ENCODE results near the gene PLA2G4E. TPM values are rescaled to one million over a fixed set of nuclear protein-coding genes. Genes with fewer than 3 reads are reported as not detected.

The PLA2G4E gene
- total RNA-seq, 1 experiment from 2014 or later, result not detected

DNA sequence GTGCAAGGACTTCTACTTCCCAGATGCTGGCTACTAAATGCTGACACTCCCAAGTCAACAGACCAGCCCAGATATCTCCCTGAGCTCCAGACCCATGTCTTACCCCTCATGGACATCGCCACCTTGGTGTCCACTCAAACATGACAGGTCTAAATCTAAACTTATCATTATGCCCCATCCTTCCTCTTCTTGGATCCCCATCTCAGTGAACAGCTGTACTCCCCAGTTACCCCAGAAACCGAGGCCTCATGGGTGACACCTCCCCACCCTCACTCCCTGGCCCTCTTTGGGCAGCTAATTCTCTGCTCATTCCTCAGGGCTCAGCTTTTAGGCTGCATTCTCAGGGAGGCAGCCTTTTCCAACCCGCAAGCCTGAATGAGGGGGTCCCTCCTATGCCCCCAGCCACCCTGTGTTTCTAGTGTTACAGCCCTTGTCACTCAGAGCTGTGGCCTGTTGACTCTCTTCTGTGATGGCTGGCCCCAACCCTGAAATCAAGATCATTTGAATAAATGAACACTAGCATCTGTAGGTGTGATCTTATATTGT is 53.8 kb downstream of the PLA2G4E start:
- no peak overlapping the region for H3K4me2 ChIP-seq (ENCODE audit: low read length)
- no peaks in the 10 kb centered on the region for H3K9me3 ChIP-seq (ENCODE audit: control insufficient read depth in 1 of 2, insufficient read depth in 1 of 2, low read depth in 1 of 2, low read length in 2 of 2)
- H3K36me3 ChIP-seq (ENCODE audit: control insufficient read depth in 1 of 2, insufficient read depth in 2 of 2, low read length in 2 of 2), result no peaks in the 10 kb centered on the region
- no peak for ATAC-seq
- H2AFZ ChIP-seq (ENCODE audit: low read depth, low read length, poor library complexity, severe bottlenecking), result no peak overlapping the region
- H3K27me3 ChIP-seq (ENCODE audit: insufficient read depth, low read length), result no peaks in the 10 kb centered on the region
- ChIA-PET CTCF (no interaction called here), RAD21 (ENCODE audit: low non-redundant PET in 1 of 2, low total read pairs in 2 of 2, uncharacterized antibody in 2 of 2, unreplicated experiment in 2 of 2) (no interaction called here), POLR2A (no interaction called here)
- no TSS peak for BruUV-seq (replicated peaks)
- no peak for DNase-seq (ENCODE audit: low read depth, low spot score)
- peaks cover 92% of the 10 kb centered on the region for H3K79me2 ChIP-seq (ENCODE audit: insufficient read depth, low read length)
- TF ChIP-seq RAD21 (IDR thresholded peaks at IDR 0.05; ENCODE audit: low read depth), result no peak
- TF ChIP-seq, protein P1, sequence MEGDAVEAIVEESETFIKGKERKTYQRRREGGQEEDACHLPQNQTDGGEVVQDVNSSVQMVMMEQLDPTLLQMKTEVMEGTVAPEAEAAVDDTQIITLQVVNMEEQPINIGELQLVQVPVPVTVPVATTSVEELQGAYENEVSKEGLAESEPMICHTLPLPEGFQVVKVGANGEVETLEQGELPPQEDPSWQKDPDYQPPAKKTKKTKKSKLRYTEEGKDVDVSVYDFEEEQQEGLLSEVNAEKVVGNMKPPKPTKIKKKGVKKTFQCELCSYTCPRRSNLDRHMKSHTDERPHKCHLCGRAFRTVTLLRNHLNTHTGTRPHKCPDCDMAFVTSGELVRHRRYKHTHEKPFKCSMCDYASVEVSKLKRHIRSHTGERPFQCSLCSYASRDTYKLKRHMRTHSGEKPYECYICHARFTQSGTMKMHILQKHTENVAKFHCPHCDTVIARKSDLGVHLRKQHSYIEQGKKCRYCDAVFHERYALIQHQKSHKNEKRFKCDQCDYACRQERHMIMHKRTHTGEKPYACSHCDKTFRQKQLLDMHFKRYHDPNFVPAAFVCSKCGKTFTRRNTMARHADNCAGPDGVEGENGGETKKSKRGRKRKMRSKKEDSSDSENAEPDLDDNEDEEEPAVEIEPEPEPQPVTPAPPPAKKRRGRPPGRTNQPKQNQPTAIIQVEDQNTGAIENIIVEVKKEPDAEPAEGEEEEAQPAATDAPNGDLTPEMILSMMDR (IDR thresholded peaks at IDR 0.05 in 2 of 3, conservative IDR thresholded peaks at IDR 0.05 in 1 of 3; ENCODE audit: borderline replicate concordance in 1 of 3, insufficient read depth in 1 of 3, low read depth in 2 of 3, low read length in 2 of 3), result 0 out of 6 replicates have a peak, but pooled peaks of 1 of the 3 experiments have one; percentile 6
- H3K27ac ChIP-seq (ENCODE audit: low read depth, low read length), result no peak overlapping the region
- intact Hi-C loops (cut with micrococcal nuclease), result no loop called here
- H3K4me3 ChIP-seq (replicated peaks in 1 of 2; ENCODE audit: low read depth in 1 of 2, low read length in 2 of 2), result no peak overlapping the region
- no peaks in the 10 kb centered on the region for H3K9me2 ChIP-seq (ENCODE audit: insufficient read depth)
- peaks cover 18 to 38% of the 10 kb centered on the region in 2 experiments; a peak in 3 of 4 replicates for H3K4me1 ChIP-seq (ENCODE audit: control insufficient read depth in 1 of 2, insufficient read depth in 2 of 2, low read length in 2 of 2)
- peaks cover 20% of the 10 kb centered on the region; the same call in 1 of the 2 replicates for H4K20me1 ChIP-seq (ENCODE audit: insufficient read depth)
- H3K9ac ChIP-seq (ENCODE audit: low read length), result no peak overlapping the region

GRCh38 chr15:41966414-41966812 is 54.4 kb downstream of the PLA2G4E start:
- DNase-seq (ENCODE audit: low read depth, low spot score) (no peak), ATAC-seq (no peak)
- Histone ChIP-seq H3K4me1 (ENCODE audit: control insufficient read depth in 1 of 2, insufficient read depth in 2 of 2, low read length in 2 of 2) (peaks cover 18 to 38% of the 10 kb centered on the region in 2 experiments; a peak in 3 of 4 replicates), H4K20me1 (ENCODE audit: insufficient read depth) (peaks cover 20% of the 10 kb centered on the region; the same call in 1 of the 2 replicates), H3K4me3 (replicated peaks in 1 of 2; ENCODE audit: low read depth in 1 of 2, low read length in 2 of 2) (no peak overlapping the region), H3K79me2 (ENCODE audit: insufficient read depth, low read length) (peaks cover 93% of the 10 kb centered on the region), H3K27me3 (ENCODE audit: insufficient read depth, low read length) (no peaks in the 10 kb centered on the region), H2AFZ (ENCODE audit: low read depth, low read length, poor library complexity, severe bottlenecking) (no peak overlapping the region), H3K9me3 (ENCODE audit: control insufficient read depth in 1 of 2, insufficient read depth in 1 of 2, low read depth in 1 of 2, low read length in 2 of 2) (no peaks in the 10 kb centered on the region), H3K9me2 (ENCODE audit: insufficient read depth) (no peaks in the 10 kb centered on the region), H3K27ac (ENCODE audit: low read depth, low read length) (no peak overlapping the region), H3K36me3 (ENCODE audit: control insufficient read depth in 1 of 2, insufficient read depth in 2 of 2, low read length in 2 of 2) (no peaks in the 10 kb centered on the region), H3K4me2 (ENCODE audit: low read length) (no peak overlapping the region), H3K9ac (ENCODE audit: low read length) (no peak overlapping the region)
- intact Hi-C loops (cut with micrococcal nuclease), result no loop called here
- no TSS peak for BruUV-seq (replicated peaks)
- TF ChIP-seq ZFX (IDR thresholded peaks at IDR 0.05), result no peak
- TF ChIP-seq YY1 (IDR thresholded peaks at IDR 0.05; ENCODE audit: extremely low read depth, insufficient replicate concordance, low read depth, low read length), result no peak
- TF ChIP-seq POLR2AphosphoS5 (IDR thresholded peaks at IDR 0.05; ENCODE audit: low read depth, low read length), result no peak
- TF ChIP-seq SP1 (IDR thresholded peaks at IDR 0.05; ENCODE audit: low read depth), result no peak
- no peak for TF ChIP-seq JUND (IDR thresholded peaks at IDR 0.05)
- TF ChIP-seq, protein P2, sequence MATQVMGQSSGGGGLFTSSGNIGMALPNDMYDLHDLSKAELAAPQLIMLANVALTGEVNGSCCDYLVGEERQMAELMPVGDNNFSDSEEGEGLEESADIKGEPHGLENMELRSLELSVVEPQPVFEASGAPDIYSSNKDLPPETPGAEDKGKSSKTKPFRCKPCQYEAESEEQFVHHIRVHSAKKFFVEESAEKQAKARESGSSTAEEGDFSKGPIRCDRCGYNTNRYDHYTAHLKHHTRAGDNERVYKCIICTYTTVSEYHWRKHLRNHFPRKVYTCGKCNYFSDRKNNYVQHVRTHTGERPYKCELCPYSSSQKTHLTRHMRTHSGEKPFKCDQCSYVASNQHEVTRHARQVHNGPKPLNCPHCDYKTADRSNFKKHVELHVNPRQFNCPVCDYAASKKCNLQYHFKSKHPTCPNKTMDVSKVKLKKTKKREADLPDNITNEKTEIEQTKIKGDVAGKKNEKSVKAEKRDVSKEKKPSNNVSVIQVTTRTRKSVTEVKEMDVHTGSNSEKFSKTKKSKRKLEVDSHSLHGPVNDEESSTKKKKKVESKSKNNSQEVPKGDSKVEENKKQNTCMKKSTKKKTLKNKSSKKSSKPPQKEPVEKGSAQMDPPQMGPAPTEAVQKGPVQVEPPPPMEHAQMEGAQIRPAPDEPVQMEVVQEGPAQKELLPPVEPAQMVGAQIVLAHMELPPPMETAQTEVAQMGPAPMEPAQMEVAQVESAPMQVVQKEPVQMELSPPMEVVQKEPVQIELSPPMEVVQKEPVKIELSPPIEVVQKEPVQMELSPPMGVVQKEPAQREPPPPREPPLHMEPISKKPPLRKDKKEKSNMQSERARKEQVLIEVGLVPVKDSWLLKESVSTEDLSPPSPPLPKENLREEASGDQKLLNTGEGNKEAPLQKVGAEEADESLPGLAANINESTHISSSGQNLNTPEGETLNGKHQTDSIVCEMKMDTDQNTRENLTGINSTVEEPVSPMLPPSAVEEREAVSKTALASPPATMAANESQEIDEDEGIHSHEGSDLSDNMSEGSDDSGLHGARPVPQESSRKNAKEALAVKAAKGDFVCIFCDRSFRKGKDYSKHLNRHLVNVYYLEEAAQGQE (IDR thresholded peaks at IDR 0.05; ENCODE audit: low read depth), result no peak
- TF ChIP-seq, protein P1 (IDR thresholded peaks at IDR 0.05 in 2 of 3, conservative IDR thresholded peaks at IDR 0.05 in 1 of 3; ENCODE audit: borderline replicate concordance in 1 of 3, insufficient read depth in 1 of 3, low read depth in 2 of 3, low read length in 2 of 3), result no peak
- TF ChIP-seq ELF1 (IDR thresholded peaks at IDR 0.05; ENCODE audit: borderline replicate concordance, low read depth), result no peak
- TF ChIP-seq POLR2A (IDR thresholded peaks at IDR 0.05; ENCODE audit: borderline replicate concordance, extremely low read depth, insufficient read depth, insufficient read length), result no peak
- TF ChIP-seq RAD21 (IDR thresholded peaks at IDR 0.05; ENCODE audit: low read depth), result no peak
- POLR2A ChIA-PET, result no interaction called here
- RAD21 ChIA-PET (ENCODE audit: low non-redundant PET in 1 of 2, low total read pairs in 2 of 2, uncharacterized antibody in 2 of 2, unreplicated experiment in 2 of 2), result no interaction called here
- CTCF ChIA-PET, result no interaction called here

Measured in HCT116 (cell line).